ENCODE results near the gene ORC1.

ORC1 gene

DNA sequence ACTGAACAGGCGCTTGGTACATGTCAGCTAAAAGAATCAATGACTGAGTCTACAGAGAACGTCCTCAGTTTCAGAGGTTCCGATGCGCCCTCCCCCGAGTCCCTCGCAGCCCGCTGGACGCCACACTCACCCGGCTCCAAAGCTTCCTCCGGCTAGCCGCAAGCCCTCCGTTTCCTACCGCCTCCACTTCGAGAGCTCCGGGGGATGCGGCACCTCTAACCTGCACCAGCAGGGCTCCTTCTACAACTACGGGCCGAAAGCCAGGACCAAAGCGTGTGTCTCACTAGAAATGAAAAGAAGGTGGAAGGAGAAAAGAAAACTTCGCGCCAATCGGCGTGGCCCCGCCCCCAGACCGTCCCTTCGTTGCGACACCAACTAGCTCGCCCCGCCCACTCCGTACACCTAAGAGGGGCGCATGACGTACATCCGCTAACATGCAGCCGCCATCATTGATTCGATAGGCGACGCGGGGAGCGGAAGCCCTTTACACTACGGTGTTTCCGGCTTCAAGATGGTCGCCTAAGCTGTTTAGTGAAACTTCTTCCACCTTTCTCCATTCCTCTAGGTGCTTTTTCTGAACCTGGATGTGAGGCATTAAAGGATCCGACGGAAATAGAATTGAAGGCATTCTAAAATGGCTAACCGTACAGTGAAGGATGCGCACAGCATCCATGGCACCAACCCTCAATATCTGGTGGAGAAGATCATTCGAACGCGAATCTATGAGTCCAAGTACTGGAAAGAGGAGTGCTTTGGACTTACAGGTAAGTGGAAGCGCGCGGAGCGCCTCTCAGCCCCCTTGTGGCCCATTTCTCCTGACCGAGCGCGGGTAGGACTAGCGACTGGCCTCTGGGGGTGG, at the start of gene ORC1, which contains the start of gene PRPF38A:
Gene ORC1, minus strand, starts transcription at position 308 of the 859 bp plus-strand sequence. CDS start 2,200 bp downstream, outside the sequence.
Gene PRPF38A, plus strand, starts transcription at position 487 of the 859 bp plus-strand sequence. Its CDS starts 148 bp downstream, at position 635.
- peak; percentile 99 for DNase-seq (ENCODE audit: low spot score)

DNA sequence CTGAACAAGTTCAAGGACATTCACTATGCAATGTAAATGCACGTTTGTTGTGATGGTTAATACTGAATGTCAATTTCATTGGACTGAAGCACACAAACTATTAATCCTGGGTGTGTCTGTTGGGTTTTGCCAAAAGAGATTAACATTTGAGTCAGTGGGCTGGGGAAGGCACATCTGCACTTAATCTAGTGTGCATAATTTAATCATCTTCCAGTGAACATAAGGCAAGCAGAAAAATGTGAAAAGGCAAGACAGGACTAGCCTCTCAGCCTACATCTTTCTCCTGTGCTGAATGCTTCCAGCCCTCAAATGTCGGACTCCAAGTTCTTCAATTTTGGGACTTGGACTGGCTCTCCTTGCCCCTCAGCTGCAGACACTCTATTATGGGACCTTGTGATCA, 40.2 kb upstream of the ORC1 start:
- no peak for DNase-seq (ENCODE audit: low spot score)

DNA sequence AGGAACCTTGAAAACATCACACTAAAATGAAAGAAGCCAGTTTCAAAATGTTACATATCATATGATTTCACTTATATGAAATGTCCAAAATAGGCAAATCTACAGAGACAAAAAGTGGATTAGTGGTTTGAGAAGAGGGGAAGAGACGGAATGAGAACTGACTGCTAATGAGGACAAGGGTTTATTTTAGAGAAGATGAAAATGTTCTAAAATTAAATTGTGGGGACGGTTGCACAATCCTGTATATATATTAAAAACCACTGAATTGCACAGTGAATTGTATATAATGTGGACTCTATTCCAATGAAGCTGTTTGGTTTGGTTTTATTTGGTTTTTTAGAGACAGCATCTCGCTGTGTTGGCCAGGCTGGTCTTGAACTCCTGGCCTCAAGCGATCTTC, 35.8 kb upstream of the ORC1 start:
- DNase-seq (ENCODE audit: low spot score) = no peak

DNA sequence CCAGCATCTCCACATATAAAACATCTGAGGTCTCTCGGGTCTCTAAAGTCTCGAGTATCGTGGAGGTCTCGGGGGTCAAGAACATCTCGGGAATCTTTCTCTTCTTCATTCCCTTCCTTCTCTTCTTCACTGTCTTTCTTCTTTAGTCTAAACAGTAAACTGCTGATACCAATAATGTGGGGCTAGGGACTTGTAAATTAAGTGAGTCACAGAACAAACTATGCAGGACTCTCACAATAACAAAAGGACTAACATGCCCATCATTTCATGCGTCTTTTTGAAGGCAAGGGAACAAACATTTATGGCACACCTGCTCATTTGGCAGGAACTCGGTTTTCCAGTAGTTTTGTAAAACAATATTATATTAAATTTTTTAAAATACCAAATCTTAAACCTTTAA, 32.6 kb upstream of the ORC1 start:
- DNase-seq (ENCODE audit: low spot score) = no peak

DNA sequence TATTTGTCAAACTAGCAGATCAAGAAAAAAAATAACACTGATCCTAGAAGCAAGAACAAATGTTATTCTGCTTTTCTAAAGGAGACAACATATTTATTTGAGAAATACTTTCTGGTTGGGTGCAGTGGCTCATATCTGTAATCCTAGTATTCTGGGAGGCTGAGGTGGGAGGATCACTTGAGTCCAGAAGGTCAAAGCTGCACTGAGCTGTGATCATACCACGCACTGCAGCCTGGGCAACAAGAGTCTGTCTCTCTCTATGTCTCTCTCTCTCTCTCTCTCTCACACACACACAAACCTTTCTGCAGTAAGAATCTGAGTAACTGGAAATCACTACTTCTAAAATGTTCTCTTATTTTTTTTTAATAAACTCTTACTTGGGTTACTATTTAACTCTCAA, 31.4 kb upstream of the ORC1 start:
- no peak for DNase-seq (ENCODE audit: low spot score)

DNA sequence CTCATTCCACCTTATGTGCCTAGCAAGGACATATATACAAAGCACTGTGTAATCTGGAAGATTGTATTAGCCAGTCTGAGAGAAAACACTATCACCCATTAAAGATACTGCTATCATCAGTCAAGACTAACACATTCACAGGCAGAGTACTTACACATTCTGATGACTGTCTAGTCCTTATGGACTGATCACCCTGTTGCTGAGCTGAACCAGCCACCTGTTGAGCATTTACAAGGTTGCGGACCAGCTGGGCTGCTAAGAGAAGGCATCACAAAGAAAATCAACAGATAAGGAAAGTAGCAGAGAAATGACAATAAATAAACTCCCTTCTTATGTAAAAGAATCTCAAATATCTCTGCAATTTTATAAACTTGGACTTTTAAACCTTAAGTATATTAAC, 31.0 kb upstream of the ORC1 start:
- no peak for DNase-seq (ENCODE audit: low spot score)

DNA sequence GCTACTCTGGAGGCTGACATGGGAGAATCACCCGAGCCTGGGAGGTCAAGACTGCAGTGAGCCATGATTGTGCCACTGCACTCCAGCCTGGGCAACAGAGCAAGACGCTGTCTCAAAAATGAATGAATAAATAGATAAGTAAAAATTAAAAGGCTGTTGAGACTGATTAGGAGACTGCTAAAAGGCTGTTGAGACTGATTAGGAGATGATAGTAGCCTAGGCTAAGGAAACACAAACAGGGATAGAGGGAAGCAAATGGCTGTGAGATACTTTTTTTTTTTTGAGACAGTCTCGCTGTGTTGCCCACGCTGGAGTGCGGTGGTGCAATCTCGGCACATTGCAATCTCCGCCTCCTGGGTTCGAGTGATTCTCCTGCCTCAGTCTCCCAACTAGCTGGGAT, 28.6 kb upstream of the ORC1 start:
- no peak for DNase-seq (ENCODE audit: low spot score)

DNA sequence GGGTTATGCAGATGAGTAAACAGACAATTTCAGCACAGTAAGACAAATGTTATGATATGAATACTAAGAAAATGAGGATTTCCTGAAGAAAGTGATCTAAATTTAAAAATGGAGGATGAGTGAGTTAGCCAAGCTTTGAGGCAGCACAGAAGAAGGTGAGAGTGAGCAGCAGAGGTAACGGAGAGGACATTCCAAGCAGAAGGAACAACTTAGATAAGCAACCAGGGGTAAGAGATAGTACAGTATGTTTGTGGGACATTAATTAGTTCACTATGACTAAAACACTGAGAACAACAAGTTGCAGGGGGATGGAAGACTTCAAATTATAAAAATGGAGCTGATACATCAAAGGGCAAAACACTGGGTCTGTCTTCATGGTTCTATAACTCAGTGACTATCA, 22.9 kb upstream of the ORC1 start:
- DNase-seq (ENCODE audit: low spot score) = no peak

DNA sequence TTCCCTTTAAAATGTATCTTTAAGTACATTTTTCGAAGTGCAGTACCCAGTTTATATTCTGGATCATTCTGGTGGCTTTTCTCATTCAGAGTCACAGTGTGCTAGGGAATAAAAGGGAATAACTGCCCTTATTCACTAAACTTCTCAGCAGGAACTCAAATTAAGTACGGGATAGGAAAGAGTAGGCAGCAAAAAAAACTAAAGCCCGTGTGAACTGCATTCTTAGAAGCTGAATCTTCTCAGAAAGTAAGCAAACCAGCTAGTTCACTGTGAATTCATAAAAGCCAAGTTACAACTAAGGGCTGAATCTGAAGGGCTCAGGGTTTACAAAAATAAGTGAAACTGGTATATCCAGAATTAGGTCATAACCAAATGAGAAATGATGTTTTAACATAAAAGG, 22.1 kb upstream of the ORC1 start:
- no peak for DNase-seq (ENCODE audit: low spot score)

DNA sequence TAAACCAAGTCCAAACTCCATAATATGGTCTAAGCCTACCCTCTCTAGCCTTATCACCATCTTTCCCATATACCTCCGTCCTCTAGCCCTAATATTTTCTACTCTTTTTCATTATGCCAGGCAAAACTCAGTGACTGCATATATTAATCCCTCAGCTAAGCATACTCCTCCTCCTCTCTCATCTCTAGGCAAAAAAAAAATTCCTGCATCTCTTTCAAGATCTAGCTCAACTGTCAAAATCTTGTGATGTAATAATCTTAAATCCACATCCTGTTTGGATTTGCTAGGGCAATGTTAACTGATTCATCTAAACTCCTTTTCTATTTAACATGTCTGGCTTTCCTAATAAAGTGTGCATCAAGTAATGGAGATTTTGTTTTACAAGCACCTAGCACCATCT, 20.6 kb upstream of the ORC1 start:
- DNase-seq (ENCODE audit: low spot score) = no peak

DNA sequence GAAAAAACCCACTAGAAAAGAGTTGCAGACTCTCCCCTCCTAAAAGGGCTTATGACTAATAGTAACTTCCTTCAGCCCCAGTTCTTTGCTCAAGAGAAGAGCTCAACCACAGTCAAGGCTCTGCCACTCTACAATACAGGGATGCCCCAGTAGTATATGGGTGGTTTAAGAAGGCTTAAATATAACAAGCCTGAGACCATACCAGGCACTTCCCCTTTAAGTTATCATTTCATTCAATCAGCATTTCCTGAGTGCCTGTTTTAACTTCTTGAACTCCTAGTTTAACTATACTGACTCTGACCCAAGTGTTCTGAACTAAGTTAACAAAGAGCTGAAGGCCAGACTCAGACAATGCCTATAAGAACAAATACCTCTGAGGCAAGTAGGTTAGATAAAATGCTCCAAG, 20.0 kb upstream of the ORC1 start:
- DNase-seq (ENCODE audit: low spot score) = no peak

DNA sequence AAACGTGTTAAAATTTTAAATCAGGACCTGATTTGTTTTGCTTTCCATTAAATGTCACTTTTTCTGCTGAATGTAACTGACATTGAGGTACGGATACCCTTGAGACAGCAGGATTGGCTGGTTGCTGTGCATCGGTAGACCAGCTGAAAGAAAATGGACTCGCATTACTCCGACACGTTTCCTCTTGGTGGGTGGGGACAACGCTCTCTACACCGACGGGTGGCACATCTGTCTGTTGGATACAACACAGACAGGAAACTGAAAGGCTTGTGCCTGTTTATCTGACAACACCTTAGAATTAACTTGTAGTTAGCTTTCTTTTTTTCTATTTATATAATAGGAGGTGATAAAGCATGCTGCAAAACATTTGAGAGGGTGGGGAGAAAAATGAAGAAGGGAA, 19.5 kb upstream of the ORC1 start:
- no peak for DNase-seq (ENCODE audit: low spot score)

DNA sequence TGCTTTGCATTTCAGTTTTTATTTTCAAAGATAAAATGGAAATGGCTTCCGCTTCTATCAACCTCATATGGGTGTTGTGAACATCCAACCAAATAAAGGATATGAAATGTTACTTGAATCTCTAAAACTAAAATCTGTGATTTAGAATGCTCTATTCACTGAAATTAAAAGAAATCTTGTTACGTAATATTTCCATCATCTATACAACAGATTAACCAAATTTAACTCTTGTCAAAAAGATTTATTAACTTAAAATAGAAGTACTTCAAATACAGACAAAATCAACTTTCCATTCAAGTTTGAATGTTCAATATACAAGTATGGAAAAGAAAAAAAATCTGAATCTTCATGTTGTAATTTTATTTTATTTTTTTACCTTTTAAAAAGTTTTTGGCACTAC, 18.8 kb upstream of the ORC1 start:
- DNase-seq (ENCODE audit: low spot score) = no peak

DNA sequence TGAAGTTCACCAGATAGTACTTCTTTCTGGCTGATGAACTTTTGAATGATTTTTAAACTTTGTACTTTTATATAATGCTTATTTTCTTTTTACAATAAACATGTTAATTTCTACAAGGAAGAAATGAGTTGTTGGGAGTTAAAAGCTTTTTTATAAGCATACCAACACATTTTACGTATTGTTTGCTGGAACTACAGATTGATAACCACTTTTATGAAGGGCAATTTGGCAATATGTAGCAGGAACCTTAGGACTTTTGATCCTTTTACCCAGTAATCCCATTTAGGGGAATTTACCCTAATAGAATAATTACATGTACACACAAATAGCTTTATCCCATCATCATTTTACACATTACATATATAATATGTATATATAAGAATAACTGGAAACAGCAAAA, 16.5 kb upstream of the ORC1 start:
- DNase-seq (ENCODE audit: low spot score) = no peak

DNA sequence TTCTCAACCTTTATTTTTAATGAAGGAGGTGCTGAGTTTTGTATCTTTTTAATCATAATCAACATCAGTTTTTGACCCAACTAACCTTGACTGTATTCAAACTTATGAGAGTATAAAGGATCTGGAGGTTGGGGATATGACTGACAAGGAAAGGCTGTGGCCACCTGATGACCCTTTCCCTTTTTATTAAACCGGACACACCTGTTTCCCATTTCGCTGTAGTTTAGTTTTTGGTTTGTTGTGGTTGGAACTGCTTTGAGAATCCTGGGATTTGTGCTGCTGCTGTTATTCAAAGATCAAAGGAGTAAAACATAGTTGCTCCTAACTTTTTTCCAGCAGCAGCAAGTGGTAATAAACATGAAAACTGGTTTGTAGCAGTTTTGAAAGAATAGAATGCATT, 12.6 kb upstream of the ORC1 start:
- DNase-seq (ENCODE audit: low spot score) = no peak

DNA sequence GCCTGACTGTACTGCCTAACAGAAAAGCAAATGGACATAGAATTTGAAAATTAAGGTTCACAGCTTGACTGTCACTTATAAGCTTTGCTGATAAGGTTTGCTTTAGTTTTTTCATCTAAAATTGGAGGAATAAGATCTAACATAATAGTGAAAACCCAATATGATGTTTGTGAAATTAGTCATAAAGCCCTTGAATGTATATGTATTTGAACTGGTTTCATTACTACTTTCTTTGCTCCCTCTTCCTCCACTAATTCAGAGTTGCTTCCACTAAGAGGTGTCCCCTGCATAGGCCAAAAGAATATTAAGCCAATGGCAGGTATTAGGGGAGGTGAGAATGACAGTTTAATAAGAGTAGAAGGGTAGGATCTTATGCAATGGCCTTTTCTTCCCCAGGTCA, 10.7 kb upstream of the ORC1 start:
- DNase-seq (ENCODE audit: low spot score) = no peak

DNA sequence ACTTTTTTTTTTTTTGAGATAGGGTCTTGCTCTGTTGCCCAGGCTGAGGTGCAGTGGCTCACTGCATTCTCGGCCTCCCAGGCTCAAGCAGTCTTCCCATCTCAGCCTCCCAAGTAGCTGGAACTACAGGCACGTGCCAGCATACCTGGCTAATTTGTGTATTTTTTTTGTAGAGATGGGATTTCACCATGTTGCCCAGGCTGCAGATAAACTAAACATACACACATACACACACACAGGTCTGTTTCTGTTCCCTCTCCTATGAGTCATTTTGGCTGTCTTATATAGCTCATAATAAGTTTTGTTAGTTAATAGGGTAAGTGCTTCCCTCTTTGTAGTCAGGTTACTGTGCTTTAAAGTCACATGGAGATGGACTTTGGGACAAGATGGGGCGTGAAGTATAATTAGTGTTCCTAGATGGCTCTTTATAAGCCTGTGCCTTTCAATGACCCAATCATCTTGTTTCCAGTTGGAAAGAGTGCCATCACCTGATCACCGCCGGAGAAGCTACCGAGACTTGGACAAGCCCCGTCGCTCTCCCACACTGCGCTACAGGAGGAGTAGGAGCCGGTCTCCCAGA, 9.3 kb upstream of the ORC1 start:
- DNase-seq (ENCODE audit: low spot score) = no peak

DNA sequence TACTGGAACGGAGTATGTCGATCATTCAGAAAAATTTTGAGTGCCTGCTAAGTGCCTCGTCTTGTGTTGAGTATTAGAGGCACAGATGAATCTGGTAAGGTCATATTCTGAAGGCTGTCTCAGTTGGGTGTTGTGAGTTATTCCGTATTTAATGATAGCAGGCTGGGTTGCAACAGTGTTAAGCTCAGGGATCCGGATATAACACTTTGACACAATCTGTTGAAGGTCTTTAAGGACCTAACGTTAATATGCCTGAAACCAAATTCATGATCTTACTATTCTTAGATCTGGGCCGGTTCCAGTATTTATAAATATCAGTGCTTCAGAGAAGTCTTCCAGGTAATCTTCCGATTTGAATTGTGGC, 734 bp upstream of the ORC1 start:
- no peak for DNase-seq (ENCODE audit: low spot score)

DNA sequence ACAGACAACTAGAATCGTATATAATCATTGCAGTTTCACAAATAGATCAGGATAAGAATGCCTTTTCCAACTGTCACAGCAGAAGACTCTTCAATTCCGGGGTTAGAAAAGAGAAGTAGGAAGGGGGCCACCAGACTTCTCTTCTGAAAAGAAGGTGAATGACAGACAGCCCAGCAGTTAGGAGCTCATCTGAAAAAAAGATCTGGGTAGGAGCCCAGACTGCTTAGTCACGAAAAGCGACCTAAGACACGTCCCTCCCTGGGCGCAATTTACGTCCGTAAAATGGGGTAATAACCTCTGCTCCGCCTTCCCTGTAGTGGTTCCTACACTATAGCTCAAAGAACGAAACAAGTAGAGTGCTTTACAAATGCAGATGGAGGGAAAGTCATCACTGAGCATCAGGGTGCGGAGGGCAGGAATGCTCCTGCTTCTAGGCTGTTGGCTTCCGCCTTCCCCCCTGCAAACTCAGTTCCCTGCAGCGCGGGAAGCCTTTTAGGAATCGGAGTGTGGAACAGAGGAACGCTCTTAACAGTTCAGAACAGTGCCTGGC, 582 bp downstream of the ORC1 start:
- DNase-seq (ENCODE audit: low spot score) = peak; percentile 87

DNA sequence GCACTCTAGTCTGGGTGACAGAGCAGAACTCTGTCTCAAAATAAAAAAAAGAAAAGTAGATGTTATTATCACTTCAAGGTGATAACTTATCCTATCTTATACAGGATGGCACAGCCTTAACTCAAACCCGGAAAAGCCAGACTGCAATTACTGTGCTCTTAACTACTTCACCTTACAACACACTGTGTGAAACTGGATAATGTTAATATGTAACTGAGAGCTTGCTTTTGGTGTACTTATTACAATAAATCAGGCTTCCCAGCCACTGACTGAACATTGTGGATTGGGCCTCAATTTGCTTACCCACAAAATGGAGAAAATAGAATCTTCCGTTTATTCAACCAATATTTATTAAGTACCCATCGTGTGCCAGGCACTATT, 1.4 kb downstream of the ORC1 start:
- no peak for DNase-seq (ENCODE audit: low spot score)

DNA sequence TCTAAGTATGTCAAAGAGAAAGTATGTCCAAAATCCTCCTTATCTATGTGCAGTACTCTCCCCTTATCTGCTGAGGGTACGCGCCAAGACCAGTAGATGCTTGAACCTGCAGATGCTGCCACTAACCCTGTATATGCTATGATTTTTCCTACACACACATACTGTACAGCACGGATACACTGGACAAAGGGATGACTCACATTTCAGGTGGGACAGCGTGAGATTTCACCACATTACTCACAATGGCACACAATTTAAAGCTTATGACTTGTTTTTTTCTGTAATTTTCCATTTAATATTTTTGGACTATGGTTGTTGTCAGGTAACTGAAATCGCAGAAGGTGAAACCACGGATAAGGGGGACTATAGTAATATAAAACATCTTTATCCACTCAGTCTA, 4.1 kb downstream of the ORC1 start:
- DNase-seq (ENCODE audit: low spot score) = no peak

DNA sequence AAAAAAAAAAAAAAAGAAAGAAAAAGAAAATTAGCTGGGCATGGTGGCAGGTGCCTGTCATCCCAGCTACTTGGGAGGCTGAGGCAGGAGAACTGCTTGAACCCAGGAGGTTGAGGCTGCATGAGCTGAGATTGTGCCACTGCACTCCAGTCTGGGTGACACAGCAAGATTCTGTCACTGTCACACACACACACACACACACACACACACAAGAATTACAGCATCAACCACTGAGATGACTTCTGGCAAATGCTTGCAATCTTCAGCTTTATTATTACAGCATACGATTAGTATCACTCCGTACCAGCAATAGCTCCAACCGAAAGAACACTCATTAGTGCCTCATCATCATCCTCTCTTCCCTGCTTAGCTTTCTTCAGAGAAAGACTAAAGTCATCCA, 4.6 kb downstream of the ORC1 start:
- no peak for DNase-seq (ENCODE audit: low spot score)

DNA sequence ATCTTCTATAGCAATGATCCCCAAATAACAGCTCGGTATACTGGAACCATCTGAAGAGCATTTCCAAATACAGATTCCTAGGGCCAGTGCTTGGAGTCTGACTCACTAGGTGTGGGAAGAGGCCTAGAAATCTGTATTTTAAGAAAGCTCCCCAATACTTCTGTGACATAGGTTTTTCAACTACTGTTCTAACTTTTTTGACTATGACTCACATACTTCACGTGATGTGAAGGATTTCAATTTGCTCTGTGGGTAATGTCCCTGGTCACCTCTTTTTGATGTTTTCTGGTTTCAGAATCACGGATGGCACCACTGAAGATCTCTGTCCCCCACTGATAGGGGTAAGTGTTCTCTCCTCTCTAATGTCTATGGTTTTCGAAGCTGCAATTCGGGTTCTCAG, 11.0 kb downstream of the ORC1 start:
- no peak for DNase-seq (ENCODE audit: low spot score)

DNA sequence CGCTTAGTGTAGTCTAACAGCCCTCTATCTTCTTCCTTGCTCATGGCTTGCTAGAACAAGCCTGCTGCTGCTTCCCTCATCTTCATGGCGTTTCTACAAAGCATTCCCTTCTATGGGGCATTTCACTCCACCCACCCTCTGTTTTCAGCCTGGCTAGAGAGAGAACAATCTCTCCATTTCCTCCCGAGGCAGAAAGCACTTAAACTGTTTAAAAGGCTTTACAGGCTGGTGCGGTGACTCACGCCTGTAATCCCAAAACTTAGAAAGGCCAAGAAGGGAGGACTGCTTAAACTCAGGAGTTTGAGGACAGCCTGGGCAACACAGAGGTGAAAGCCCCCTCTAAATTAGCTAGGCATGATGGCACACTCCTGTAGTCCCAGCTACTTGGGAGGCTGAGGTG, 17.8 kb downstream of the ORC1 start:
- DNase-seq (ENCODE audit: low spot score) = no peak
